ENCODE measurements around the gene ZNF850.

DNA sequence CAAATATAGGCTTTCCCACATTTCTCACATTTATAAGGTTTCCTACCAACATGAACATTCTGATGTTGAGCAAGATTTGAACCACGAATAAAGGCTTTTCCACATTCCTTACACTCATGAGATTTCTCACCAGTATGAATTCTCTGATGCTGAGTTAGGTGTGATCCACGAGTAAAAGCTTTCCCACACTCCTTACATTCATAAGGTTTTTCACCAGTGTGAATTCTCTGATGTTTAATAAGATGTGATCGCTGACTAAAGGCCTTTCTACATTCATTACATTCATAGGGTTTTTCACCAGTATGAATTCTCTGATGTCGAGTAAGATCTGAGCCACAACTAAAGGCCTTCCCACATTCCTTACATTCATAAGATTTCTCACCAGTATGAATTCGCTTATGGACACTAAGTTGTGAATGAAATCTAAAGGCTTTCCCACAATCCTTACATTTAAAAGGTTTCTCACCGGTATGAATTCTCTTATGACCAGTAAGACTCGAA, 46.6 kb upstream of the ZNF850 start:
- TF ChIP-seq, protein P1, sequence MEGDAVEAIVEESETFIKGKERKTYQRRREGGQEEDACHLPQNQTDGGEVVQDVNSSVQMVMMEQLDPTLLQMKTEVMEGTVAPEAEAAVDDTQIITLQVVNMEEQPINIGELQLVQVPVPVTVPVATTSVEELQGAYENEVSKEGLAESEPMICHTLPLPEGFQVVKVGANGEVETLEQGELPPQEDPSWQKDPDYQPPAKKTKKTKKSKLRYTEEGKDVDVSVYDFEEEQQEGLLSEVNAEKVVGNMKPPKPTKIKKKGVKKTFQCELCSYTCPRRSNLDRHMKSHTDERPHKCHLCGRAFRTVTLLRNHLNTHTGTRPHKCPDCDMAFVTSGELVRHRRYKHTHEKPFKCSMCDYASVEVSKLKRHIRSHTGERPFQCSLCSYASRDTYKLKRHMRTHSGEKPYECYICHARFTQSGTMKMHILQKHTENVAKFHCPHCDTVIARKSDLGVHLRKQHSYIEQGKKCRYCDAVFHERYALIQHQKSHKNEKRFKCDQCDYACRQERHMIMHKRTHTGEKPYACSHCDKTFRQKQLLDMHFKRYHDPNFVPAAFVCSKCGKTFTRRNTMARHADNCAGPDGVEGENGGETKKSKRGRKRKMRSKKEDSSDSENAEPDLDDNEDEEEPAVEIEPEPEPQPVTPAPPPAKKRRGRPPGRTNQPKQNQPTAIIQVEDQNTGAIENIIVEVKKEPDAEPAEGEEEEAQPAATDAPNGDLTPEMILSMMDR (IDR thresholded peaks at IDR 0.05 in 2 of 3, conservative IDR thresholded peaks at IDR 0.05 in 1 of 3; ENCODE audit: insufficient read depth in 2 of 3, low read depth in 1 of 3, low read length in 3 of 3): no peak
- TF ChIP-seq, protein P2, sequence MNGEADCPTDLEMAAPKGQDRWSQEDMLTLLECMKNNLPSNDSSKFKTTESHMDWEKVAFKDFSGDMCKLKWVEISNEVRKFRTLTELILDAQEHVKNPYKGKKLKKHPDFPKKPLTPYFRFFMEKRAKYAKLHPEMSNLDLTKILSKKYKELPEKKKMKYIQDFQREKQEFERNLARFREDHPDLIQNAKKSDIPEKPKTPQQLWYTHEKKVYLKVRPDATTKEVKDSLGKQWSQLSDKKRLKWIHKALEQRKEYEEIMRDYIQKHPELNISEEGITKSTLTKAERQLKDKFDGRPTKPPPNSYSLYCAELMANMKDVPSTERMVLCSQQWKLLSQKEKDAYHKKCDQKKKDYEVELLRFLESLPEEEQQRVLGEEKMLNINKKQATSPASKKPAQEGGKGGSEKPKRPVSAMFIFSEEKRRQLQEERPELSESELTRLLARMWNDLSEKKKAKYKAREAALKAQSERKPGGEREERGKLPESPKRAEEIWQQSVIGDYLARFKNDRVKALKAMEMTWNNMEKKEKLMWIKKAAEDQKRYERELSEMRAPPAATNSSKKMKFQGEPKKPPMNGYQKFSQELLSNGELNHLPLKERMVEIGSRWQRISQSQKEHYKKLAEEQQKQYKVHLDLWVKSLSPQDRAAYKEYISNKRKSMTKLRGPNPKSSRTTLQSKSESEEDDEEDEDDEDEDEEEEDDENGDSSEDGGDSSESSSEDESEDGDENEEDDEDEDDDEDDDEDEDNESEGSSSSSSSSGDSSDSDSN (IDR thresholded peaks at IDR 0.05; ENCODE audit: borderline replicate concordance in 1 of 2, low read depth in 2 of 2, low read length in 2 of 2): no peak
- TF ChIP-seq POLR2A (conservative IDR thresholded peaks at IDR 0.05) (no peak), ZNF764 (CRISPR knock-in tag; IDR thresholded peaks at IDR 0.05; ENCODE audit: low read depth) (no peak), RBM14 (IDR thresholded peaks at IDR 0.05; ENCODE audit: borderline replicate concordance, insufficient read depth, low read depth, low read length) (no peak), RAD21 (CRISPR knock-in tag; conservative IDR thresholded peaks at IDR 0.05 in 1 of 2, IDR thresholded peaks at IDR 0.05 in 1 of 2) (no peak), ZNF24 (IDR thresholded peaks at IDR 0.05) (no peak), ZNF354B (CRISPR knock-in tag; IDR thresholded peaks at IDR 0.05) (no peak), POLR2AphosphoS5 (IDR thresholded peaks at IDR 0.05; ENCODE audit: control insufficient read depth, insufficient read depth, low read depth, low read length) (no peak)

All from K562 (cell line).